NOMO-1 treated with dmso at 0.1 percent for 144 hours (cell line): Measurements from ENCODE around the gene CFAP206.

Experiments used
- DNase-seq: peaks from one replicate; lab custom pipeline; 2025; ENCODE audit not compliant: unreplicated experiment; lab: John Stamatoyannopoulos, UW

Gene CFAP206, protein sequence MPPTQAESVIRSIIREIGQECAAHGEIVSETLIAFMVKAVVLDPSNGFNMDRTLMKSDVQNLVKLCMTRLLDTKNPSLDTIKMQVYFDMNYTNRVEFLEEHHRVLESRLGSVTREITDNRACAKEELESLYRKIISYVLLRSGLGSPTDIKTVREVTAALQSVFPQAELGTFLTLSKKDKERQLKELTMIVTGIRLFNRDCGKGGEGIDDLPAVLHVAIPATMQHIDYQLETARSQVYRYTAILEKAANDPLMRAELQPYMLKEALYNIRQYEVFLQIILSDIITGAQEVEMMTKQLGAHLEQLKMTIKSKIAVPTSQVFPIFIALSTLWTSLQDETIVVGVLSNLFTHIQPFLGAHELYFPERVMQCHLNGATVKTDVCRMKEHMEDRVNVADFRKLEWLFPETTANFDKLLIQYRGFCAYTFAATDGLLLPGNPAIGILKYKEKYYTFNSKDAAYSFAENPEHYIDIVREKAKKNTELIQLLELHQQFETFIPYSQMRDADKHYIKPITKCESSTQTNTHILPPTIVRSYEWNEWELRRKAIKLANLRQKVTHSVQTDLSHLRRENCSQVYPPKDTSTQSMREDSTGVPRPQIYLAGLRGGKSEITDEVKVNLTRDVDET

DNA sequence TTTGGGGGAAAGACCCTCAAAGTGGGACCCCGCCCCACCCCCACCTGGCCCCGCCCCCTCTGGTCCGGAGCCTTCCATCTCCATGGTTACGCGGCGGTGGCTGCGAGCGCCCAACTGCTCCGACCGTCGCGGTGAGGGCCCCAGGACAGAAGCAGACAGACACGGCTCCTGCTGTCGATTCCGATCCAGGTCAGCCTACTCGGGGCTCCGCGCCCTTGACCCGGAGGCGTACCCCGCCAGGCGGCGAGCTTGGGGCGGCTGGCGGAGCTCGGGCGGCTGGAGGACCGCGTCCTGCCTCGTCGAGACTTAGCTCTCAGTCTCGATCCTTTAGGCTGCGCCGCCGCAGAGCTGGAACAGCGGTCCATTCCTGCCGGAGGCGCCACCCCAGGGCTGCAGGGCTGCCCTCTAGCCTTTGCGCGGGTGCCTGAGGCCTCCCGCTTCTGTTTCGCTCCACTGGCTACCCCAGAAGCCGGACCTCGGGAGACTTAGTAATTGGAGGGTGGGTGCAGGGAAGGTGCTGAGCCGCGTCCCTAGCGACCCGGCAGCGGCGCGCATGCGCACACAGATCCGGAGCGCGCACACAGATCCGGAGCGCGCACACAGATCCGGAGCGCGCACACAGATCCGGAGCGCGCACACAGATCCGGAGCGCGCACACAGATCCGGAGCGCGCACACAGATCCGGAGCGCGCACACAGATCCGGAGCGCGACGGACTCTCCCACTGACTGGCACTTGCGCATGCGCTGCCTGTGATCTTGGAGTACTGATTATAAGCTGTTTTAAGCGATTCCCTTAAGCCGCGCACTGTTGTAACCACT is at the start of gene CFAP206:
Gene CFAP206, plus strand, starts transcription at position 72 of the 820 bp plus-strand sequence. CDS start 1,868 bp downstream, outside the sequence.
- peak; percentile 71 for DNase-seq

DNA sequence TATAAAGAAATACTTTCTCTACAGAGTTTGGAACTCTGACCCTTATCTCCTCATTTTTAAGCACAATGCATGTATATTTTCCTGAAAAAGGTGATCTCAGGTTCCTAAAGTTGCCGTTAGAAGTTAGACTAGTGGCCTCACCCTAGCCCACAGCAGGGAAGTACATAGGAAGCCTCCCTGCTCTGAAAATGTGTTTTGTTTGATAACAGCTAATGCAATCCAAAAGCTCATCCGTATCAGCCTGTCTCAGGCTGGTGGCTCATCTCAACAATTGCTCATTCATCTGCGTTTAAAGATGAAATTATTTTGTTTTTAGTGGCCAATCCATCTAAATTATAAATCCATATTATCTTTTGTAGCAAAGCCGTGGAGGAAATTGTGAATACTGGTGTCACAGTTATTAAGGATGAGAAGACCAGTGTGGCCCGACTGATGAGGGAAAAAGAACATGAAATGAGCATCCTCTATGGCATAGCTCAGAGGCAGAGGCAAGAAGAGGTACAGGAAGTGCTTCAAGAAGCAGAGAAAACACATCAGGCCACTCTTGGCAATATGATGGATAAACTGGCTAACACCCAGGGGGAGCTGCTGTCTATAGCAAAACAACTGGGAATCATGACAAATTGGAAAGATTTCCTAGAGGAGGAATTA is 43.0 kb upstream of the CFAP206 start:
- no peak for DNase-seq

DNA sequence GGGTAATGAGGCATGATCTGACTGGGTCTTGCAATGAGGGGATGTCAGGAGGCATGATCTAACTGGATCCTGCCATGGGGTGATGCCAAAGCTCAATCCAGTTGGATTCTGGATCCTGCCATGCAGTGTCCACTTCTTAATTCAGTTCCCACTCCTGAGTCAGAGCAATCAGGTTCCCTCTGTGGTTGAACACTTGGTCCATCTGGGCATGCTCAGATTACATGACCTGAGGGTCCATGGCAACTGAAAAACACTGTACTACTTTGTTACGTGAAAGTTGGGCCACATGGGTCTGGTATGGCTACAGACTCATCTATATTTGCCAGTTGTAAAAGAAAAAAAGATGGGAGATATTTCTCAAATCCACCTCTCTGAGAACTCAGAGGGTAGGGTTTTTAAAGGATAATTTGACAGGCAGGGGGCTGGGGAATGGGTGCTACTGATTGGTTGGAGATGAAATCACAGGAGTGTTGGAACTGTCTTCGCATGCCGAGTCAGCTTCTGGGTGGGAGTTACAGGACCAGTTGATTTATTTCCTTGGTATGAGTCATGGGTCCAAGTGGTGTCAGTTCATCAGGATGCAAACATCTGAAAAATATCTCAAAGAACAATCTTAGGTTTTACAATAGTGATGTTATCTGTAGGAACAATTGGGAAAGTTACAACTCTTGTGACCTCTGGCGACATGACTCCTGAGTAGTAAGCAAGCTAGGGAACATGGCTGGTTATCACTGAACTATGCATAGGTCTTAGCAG is 41.5 kb upstream of the CFAP206 start:
- no peak for DNase-seq

DNA sequence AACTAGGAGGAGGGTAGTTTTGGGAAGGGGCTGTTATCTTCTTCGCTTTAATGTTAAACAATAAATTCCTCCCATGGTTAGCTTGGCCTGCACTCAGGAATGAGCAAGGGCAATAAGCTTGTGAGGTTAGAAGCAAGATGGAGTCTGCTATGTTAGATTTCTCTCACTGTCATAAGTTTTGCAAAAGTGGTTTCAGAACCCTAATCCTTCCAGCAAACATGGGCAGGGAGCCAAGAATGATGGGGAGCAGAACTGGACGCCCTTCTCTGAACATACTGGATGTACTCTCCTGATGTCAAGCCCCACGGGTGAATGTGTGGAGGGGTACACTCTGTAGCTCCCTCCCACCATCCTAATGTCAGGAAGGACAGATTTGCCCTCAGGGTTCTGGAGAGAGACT is 40.9 kb upstream of the CFAP206 start:
- no peak for DNase-seq

DNA sequence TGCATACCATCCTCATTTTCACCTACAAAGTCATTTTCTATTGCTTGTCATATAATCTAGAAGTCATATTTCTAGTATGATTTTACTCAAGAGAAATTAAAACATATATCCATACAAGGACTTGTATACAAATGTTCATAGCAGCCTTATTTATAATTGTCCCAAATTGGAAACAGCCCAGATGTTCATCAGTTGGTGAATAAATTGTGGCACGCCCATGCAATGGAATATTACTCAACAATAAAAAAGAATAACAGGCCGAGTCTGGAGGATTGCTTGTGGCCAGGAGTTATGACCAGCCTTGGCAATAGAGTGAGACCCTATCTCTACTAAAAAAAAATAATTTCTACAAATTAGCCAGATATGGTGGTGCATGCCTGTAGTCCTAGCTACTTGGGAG is 34.4 kb upstream of the CFAP206 start:
- DNase-seq, result no peak

DNA sequence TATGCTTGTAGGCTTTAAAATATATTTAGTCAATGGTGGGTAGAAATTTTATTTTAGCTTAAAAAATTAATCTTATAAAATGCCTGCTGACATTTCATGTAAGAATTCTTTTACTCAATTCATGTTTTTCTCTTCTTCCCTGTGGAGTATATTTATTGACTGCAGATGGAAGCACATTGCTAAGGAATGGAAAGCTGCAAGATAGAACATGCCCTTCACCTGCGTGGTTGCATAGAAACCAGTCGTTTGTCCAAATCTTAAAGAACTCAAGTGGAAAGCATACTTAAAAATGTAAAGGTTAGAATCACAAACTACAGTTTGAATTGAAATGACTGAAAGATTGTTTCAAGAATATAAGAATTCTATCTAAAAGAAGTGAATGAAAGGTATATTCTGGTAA is 32.5 kb upstream of the CFAP206 start:
- DNase-seq, result no peak

DNA sequence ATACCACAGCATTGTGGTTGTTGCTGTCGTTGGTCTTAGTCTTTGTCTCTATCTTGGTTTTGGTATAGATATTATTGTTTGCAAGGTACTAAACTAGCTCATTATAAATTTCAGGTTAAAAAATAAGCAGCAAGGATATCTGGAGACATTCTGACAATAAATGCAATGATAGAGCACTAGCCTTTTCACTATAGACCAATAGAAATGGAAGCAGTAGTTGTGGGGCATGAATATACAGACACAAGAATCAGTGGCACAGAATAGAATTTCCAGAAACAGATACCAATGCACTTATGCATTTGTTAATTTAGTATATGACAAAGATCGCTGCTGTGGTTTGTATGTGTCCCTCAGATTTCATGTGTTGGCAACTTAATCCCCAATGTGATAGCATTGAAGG is 31.1 kb upstream of the CFAP206 start:
- DNase-seq, result no peak

DNA sequence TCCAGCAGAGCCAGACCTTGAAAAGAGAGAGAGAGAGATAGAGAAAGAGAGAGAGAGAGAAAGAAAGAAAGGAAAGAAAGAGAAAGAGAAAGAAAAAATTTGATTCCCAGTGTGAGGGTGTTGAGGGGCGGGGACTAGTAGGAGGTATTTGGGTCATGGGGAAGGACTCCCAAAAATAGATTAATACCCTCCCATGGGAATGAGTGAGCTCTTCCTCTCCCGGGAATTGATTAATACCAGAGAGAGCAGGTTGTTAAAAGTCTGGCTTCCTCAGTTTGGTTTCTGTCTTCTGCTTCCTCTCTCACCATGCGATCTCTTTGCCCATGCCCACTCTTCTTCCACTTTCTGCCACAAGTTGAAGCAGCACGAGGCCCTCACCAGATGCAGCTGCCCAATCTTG is 28.8 kb upstream of the CFAP206 start:
- no peak for DNase-seq

DNA sequence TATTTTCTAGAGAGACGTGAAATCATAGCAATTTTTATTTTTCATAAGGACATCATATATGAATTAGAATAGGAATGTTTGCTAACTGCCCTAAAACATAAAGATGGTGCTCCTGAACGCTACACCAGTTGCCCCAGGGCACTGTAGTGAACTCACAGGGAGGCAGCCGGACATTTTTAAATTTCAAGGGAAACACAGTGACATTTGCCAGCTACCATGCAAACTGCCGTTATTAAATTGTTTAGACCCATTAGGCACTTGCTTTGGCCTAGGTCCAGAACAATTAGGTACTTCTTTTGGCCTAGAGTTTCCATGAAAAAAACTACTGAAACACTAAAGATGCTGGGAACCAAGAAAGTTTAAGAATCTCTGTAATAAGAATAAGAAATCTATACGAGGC is 24.9 kb upstream of the CFAP206 start:
- no peak for DNase-seq

DNA sequence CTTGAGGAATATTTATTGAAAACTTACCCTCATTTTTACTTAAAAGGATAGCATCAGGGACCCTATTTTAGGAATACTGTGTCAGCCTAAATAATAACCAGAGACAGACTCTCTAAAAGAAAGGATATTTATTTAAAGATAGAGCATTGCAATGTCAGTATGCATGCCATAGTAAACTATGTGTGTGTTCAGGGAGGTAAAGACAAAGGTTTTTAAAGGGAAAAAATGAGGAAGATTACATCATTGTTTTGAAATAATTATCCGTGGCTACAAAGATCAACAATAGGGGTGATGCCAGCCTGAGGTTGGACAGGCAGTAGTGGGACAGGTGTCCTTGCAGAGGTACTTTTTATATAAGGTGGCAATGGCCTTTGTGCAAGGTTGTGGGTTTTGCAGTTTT is 23.7 kb upstream of the CFAP206 start:
- DNase-seq, result no peak

DNA sequence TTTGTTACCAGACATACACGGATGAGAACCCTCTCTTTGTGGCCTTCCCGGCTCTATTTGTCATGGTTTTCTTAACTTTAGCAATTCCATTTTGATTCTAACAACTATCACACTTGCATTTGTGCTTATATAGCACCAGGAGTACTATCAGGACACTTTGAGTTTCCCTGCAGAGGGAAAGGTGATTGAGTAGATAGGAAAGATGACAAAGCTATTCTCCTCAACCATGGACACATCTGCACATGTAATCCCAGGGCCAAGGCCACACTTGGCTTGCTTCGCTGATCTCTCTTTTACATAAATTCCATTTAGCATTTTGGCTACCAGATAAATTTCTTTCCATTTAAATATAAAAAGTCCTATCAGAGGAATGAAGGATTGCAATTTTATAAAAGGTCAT is 23.3 kb upstream of the CFAP206 start:
- no peak for DNase-seq

DNA sequence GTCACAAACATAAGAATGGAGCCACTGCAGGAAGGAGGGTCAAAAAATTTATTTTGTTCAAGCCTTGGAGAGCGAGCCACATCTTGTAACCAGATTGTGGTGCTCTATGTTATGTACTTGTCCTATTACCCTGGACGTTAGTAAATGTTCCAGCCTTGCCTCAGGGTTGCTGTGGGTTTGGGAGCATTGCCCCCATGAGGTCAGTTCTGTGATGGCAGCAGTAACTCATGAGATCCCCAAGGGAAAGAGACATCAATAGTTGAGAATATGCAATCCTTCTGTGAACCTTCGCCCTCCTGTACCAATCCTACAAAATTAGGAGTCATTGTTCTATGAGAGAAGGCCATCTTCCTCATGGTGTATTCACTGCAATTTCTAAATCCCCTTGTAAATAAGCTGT is 16.4 kb upstream of the CFAP206 start:
- DNase-seq, result no peak

DNA sequence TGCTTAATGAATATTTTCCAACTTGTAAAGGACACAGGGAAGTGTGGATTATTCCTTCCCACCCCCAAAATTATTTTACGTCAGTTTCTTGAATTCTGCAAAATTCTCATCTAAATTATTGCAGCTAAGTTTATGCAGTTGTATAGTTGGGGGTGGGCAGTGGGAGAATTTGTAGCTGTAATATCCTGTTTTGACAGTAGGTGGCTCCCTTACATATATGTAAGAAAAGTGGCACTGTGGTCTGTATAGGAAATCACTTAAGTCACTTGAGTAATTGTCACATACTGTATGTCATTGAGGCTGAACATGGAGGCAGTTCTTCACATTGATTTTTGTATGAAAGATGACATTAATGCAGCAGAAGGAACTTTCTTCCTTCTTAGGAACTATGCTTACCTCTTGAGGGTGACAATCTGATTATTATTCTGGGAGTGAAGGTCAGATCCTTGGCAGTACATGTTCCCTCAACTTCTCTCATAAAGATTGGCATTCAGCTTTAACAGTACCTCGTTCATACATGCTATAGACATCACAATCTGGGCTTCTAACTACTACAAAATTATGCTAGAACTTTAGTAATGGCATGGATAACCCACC is 14.6 kb upstream of the CFAP206 start:
- DNase-seq, result peak; percentile 10

DNA sequence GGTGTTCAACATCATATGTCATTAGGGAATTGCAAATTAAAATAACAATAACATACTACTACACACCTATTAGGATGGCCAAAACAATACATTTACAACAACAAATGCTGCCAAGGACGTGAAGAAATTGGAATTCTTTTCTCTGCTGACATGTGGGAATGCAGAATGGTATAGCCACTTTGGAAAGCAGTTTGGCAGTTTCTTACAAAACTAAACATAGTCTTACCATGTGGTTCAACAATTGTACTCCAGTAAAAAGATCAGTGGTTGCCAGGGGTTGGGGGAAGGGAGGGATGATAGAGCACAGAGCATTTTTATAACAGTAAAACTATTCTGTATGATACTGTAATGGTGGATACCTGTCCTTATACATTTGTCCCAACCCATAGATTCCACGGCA is 12.3 kb upstream of the CFAP206 start:
- no peak for DNase-seq

DNA sequence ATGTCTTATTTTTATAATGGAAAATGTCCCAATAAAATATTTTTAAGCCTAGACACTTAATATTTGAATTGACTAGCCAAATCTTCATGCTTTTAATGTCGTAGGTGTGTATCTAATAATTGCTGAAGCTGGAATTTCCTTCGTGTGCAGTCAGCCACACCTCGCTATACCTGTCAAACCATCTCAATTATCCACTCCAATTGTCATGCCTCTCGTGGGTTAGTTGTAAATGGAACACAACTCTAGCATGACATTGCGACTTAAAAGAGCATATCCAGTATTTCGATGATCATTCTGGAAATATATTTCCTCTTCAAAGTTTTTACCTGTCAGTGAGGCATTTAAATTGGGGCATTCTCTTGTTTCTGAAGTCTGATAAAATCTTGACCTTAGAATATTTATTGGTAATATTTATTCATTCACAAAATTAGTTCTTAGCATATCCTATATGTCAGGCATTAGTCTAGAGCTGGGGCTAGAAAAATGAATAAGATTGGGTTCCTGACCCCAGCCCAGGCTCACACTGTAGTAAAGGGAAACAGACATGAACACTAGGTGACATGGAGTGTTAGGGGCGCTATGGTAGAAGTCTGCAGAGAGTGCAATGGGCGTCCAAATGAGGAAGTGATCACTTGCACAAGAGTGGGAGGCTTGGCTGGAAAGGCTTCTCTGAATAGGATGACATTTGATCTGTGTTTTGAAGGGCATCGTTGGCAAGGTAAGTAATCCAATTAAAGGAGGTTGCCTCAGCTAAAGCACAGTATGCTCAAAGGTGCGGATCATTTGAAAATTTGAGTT is 11.0 kb upstream of the CFAP206 start:
- DNase-seq, result peak; percentile 89

DNA sequence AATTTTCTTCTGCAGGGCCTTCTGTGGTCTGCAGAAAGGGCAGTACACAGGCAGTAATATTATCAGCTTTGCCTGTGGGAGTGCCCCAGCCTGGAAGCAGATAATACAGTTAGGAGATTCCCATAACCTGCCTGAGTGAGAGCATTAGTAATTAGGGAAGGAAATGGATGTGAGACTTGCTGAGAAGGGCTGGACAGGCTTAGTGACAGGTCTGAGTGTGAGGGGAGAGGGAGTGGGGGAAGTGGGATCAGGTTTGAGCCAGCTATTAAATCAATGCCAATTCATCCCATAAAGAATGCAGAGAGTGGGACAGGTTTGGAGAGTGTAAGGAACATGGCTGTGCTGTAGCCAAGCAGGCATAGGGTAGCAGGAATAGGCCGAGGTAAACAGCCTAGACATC is 10.1 kb upstream of the CFAP206 start:
- no peak for DNase-seq

DNA sequence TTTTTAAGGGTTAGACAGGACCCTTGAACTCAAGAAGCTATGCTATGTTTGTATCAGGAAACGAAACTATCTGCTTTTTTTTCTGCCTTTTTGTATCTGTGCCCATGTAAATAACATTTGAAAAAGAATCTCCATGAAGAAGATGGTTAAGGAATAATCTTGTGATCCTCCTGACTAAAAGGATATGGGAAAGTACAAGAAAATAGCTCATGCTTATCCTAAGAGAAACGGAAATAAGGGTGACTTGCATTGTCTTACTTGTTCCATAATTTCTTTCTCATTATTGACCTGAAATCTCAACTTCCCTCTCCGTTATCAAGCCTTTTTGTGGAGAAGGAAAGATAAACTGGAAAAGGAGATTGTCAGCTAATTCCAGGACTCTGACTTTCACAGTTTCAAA is 5.9 kb upstream of the CFAP206 start:
- DNase-seq, result no peak

DNA sequence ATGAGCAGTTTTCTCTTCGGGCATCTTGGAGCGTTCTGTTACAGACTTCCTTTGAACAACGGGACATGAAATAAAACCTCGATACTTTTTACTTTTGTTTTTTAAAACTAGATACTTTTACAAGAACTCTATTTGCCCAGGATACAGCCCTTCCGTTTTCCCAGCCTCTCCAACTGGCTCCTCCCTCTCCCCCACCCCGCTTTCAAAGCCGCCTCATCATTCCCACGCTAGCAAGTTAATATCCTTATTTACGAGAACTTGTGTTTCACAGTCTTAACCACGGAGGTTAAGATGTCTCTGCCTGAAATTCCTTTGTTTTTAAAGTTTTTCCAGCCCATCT is 241 bp upstream of the CFAP206 start:
- DNase-seq, result no peak

DNA sequence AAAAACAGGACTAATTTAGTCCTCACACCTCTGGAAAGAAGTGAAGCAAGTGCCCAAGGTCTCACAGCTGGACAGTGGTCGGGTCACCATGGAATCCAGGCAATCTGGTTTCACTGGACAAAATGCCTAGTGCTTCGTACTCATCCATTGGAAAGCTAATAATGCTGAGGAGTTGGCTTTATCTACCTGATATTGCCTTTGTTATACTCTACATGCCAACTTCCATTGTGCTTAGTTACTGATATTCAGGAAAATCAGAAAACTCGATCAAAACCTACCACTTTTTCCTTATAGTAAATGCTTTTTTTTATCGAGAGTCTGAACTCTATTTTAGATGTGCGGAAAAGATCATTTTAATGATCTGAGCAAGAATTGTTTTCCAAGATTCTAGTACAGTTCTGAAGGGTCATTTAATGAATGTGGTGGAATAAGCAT is 966 bp downstream of the CFAP206 start:
- DNase-seq, result no peak

DNA sequence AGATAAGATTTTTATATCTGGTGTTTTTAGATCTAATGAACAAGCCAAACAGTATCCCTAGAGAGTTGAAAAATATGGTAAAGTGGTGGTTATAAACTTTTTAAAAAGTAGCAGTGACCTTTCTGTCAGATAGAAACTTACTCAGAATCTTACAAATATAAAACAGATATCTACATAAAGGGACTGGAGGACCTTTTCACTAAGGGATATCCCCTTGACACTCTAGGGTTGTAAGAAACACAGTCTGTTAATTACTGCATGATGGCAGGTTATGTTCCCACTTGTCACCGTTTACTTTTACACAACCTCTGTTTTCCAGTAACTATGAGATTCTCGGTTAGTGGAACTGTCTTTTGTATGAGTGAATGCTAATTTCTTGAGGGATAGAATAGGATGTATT is 11.5 kb downstream of the CFAP206 start:
- DNase-seq, result no peak
